Measurements from ENCODE around the gene STK35. TPM values are rescaled to one million over a fixed set of nuclear protein-coding genes. Genes with fewer than 3 reads are reported as not detected.

Gene STK35
- total and polyA plus RNA-seq, 2 of the 8 experiments (the other 6 are each of a cell fraction or from before 2014, with no cell fraction given) = 24.9 to 45.0 TPM

DNA sequence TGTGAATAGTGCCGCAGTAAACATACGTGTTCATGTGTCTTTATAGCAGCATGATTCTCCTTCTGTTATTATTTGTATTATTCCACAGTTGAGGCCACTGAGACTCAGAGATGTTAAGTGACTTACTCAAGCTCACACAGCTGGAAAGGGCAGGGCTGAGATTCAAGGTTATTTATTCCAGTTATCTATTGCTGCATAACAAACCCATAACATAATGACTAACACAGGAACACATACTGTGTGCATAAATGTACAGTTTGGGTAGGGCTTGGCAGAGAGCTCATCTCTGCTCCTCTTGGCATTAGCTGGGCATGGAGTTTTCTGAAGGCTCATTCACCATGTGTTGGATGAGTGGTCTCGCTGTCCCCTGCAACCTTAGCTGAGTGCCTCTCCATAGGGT, 68.8 kb downstream of the STK35 start:
- H3K27me3 ChIP-seq (replicated peaks in 1 of 4; ENCODE audit: control insufficient read depth in 3 of 4, extremely low read depth in 1 of 4, insufficient read depth in 3 of 4, low read length in 3 of 4) = no peaks in the 10 kb centered on the region; a peak in 1 of 7 replicates
- H4K5ac ChIP-seq (ENCODE audit: insufficient read length, low read depth, low read length) = no peak overlapping the region
- H3K18ac ChIP-seq (ENCODE audit: extremely low read depth, low read length) = no peak overlapping the region
- no peak overlapping the region for H2BK5ac ChIP-seq (ENCODE audit: low read depth, low read length)
- H4K8ac ChIP-seq (ENCODE audit: extremely low read depth, insufficient read depth, low read length) = no peak overlapping the region
- H2AFZ ChIP-seq (ENCODE audit: low read length) = no peak overlapping the region
- H3K36me3 ChIP-seq (ENCODE audit: control insufficient read depth in 2 of 4, insufficient read depth in 4 of 4, low read length in 3 of 4) = no peaks in the 10 kb centered on the region
- no peak overlapping the region for H3K4ac ChIP-seq (replicated peaks; ENCODE audit: insufficient read length, low read depth, low read length)
- H4K20me1 ChIP-seq (replicated peaks in 1 of 2; ENCODE audit: control insufficient read depth in 1 of 2, insufficient read depth in 2 of 2, low read length in 2 of 2) = peaks cover 0 to 1% of the 10 kb centered on the region in 2 experiments
- no peaks in the 10 kb centered on the region for H3K79me1 ChIP-seq (ENCODE audit: low read depth, low read length)
- DNase-seq (ENCODE audit: low read depth in 1 of 2, low spot score in 2 of 2) (no peak), FAIRE-seq (no peak)
- no peak overlapping the region for H2BK120ac ChIP-seq (replicated peaks; ENCODE audit: low read depth, low read length)
- no peak overlapping the region for H3K23ac ChIP-seq (ENCODE audit: insufficient read length)
- H3K79me2 ChIP-seq (ENCODE audit: control insufficient read depth in 1 of 2, insufficient read depth in 2 of 2, low read length in 2 of 2) = no peaks in the 10 kb centered on the region
- no peak overlapping the region for H2BK12ac ChIP-seq (ENCODE audit: low read depth, low read length)
- no peak overlapping the region for H4K91ac ChIP-seq (replicated peaks; ENCODE audit: insufficient read length, low read length)
- H3K4me1 ChIP-seq (replicated peaks in 1 of 4; ENCODE audit: control insufficient read depth in 3 of 4, insufficient read depth in 4 of 4, low read length in 3 of 4) = no peaks in the 10 kb centered on the region; a peak in 1 of 7 replicates
- no peak overlapping the region for H3K56ac ChIP-seq (replicated peaks; ENCODE audit: insufficient read length, low read depth, low read length)
- no peak overlapping the region for H2BK15ac ChIP-seq (ENCODE audit: low read length)
- H3K23me2 ChIP-seq (ENCODE audit: low read depth, low read length) = no peaks in the 10 kb centered on the region
- H3K4me2 ChIP-seq (ENCODE audit: insufficient read depth in 1 of 2, low read depth in 2 of 2, low read length in 2 of 2) = no peak overlapping the region
- H2AK5ac ChIP-seq (ENCODE audit: low read depth, low read length) = no peak overlapping the region
- H3K27ac ChIP-seq (ENCODE audit: low read depth, low read length) = no peak overlapping the region
- 62% methylated on average over 3 of the region's 3 CpGs; no CpG with 5 or more reads in 1 of the 2 experiments for WGBS, 2 experiments (ENCODE audit: extremely low coverage in 1 of 2, insufficient coverage in 1 of 2, insufficient read length in 1 of 2, insufficient replicate concordance in 2 of 2, low coverage in 1 of 2, low lambda C conversion rate in 2 of 2, missing lambda C conversion rate in 1 of 2)
- POLR2A ChIA-PET (ENCODE audit: partially characterized antibody) = interaction anchor here (1.0 kb wide), 1 partner anchor 67 kb away, joined by 4 read pairs; no protein-coding TSS in a partner anchor
- H2BK20ac ChIP-seq (ENCODE audit: low read length) = no peak overlapping the region
- H3K4me3 ChIP-seq (ENCODE audit: extremely low read depth in 1 of 4, insufficient read depth in 2 of 4, low read depth in 3 of 4, low read length in 4 of 4) = no peak overlapping the region
- no peak overlapping the region for H3K14ac ChIP-seq (ENCODE audit: insufficient read length)
- CTCF ChIA-PET (ENCODE audit: partially characterized antibody) = interaction anchor here (0.8 to 4.5 kb wide), 10 partner anchors 8 to 208 kb away, joined by 3 to 48 read pairs (median 4); no protein-coding TSS in a partner anchor
- no peak overlapping the region for H3K9ac ChIP-seq (replicated peaks in 1 of 4; ENCODE audit: extremely low read depth in 1 of 4, low read depth in 3 of 4, low read length in 3 of 4)
- no peaks in the 10 kb centered on the region for H3K9me3 ChIP-seq (ENCODE audit: insufficient read depth in 2 of 2, low read depth in 1 of 2, low read length in 1 of 2)
- TF ChIP-seq TAF1 (IDR thresholded peaks at IDR 0.05; ENCODE audit: low read depth, low read length) (no peak), RNF2 (IDR thresholded peaks at IDR 0.05; ENCODE audit: borderline replicate concordance, low read depth, low read length, missing control alignments, poor library complexity, severe bottlenecking) (no peak), SAP30 (IDR thresholded peaks at IDR 0.05; ENCODE audit: insufficient read depth, insufficient replicate concordance, low read length) (no peak), NRF1 (IDR thresholded peaks at IDR 0.05; ENCODE audit: low read depth, low read length) (no peak), SUZ12 (IDR thresholded peaks at IDR 0.05; ENCODE audit: low read length) (no peak), NANOG (IDR thresholded peaks at IDR 0.05; ENCODE audit: insufficient read depth, low read depth, low read length, poor library complexity, severe bottlenecking) (no peak), BACH1 (IDR thresholded peaks at IDR 0.05; ENCODE audit: low read length) (no peak), SIN3A (conservative IDR thresholded peaks at IDR 0.05 in 1 of 2, IDR thresholded peaks at IDR 0.05 in 1 of 2; ENCODE audit: low read depth in 1 of 2, low read length in 2 of 2) (no peak), CBX5 (IDR thresholded peaks at IDR 0.05; ENCODE audit: low read depth, low read length) (no peak), SIX5 (IDR thresholded peaks at IDR 0.05; ENCODE audit: low read depth, low read length) (no peak)
